Testis (tissue), 2 donors: Measurements from ENCODE around the gene SDE2.
"Not testable (repeated sequence)": the region's sequence is repeated elsewhere in the genome, so short reads cannot be mapped to it uniquely, and the experiment has no call there.

Experiments used
- POLR2A ChIP-seq: fragments of 450-650 bp; IDR thresholded peaks from one replicate; pipeline ENCODE4 v1.6.1; 2017; ENCODE audit warnings: antibody characterized with exemption, mild to moderate bottlenecking, moderate library complexity
- TF ChIP-seq, protein P1 (sequence below), 3 experiments: fragments of 450-650 bp in 2 of 3; fragments of 200-600 bp in 1 of 3; sonication (generic) in 1 of 3; IDR thresholded peaks; one replicate each; pipeline ENCODE4 v1.5.1; 2016 to 2019; ENCODE audit warnings: antibody characterized with exemption in 3 of 3, mild to moderate bottlenecking in 2 of 3, moderate library complexity in 1 of 3

DNA sequence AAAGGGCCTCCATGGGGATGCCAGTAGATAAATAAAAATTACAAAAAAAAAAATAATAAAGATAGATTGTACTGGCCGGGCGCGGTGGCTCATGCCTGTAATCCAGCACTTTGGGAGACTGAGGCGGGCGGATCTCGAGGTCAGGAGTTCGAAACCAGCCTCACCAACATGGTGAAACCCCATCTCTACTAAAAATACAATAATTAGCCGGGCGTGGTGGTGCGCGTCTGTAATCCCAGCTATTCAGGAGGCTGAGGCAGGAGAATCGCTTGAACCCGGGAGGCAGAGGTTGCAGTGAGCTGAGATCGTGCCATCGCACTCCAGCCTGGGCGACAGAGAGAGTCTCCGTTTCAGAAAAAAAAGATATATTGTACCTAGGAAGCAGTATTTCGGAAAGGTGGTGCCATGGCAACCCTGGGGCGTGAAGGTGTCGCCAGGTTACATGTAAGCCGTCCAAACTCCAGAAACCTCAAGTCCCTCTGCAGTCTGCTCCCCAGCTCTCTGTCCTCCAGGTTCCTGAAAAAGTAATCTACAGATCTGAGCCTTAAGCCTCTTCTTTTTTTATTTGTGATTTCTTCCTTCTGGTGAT is 1.4 kb upstream of the SDE2 start:
- TF ChIP-seq, protein P1, sequence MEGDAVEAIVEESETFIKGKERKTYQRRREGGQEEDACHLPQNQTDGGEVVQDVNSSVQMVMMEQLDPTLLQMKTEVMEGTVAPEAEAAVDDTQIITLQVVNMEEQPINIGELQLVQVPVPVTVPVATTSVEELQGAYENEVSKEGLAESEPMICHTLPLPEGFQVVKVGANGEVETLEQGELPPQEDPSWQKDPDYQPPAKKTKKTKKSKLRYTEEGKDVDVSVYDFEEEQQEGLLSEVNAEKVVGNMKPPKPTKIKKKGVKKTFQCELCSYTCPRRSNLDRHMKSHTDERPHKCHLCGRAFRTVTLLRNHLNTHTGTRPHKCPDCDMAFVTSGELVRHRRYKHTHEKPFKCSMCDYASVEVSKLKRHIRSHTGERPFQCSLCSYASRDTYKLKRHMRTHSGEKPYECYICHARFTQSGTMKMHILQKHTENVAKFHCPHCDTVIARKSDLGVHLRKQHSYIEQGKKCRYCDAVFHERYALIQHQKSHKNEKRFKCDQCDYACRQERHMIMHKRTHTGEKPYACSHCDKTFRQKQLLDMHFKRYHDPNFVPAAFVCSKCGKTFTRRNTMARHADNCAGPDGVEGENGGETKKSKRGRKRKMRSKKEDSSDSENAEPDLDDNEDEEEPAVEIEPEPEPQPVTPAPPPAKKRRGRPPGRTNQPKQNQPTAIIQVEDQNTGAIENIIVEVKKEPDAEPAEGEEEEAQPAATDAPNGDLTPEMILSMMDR (IDR thresholded peaks at IDR 0.05): not testable (repeated sequence)
- TF ChIP-seq POLR2A: not testable (repeated sequence)
